SU-DHL-6 (cell line): ENCODE measurements around the gene RAD9A.

ENCODE experiments used
- EZH2phosphoT487 ChIP-seq: fragments of 200-600 bp; sonication (generic), shearing (Covaris generic); conservative IDR thresholded peaks from 2 replicates; pipeline ENCODE4 v1.6.1; 2018; ENCODE audit warnings: mild to moderate bottlenecking, antibody characterized with exemption, low read length, moderate library complexity, mixed read lengths
- TF ChIP-seq, protein P1 (sequence below): fragments of 200-600 bp; sonication (generic); IDR thresholded peaks from one replicate; pipeline ENCODE4 v1.5.1; 2017; ENCODE audit warnings: antibody characterized with exemption, mild to moderate bottlenecking, low read length, moderate library complexity; ENCODE audit not compliant: insufficient read depth, poor library complexity, severe bottlenecking

DNA sequence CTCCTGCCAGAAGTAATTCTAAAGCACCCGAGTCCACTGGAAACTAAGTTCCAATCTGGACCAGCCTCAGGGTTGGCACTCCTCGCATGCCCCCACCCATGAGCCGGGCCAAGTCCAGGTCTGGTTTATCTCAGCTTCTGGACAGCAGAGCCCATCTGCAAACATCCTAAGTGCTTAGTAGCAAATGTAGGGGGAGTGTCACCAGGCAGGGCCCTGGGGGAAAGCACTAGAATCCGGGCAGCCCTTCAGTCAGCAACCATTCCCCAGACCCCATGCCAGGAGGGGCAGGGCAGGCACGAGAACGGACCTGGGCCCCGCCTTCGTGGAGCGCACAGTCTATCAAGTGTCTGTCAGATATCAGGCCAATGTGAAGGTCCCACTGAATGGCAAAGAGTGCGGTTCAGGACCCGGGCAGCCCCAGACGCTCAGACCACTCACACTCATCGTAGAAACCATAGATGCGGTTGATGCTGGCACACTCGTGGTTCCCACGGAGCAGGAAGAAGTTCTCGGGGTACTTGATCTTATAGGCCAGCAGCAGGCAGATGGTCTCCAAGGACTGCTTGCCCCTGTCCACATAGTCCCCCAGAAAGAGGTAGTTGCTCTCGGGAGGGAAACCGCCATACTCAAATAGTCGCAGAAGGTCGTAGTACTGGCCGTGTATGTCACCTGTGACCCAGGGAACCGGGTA, 8.6 kb downstream of the RAD9A start:
- TF ChIP-seq, protein P1, sequence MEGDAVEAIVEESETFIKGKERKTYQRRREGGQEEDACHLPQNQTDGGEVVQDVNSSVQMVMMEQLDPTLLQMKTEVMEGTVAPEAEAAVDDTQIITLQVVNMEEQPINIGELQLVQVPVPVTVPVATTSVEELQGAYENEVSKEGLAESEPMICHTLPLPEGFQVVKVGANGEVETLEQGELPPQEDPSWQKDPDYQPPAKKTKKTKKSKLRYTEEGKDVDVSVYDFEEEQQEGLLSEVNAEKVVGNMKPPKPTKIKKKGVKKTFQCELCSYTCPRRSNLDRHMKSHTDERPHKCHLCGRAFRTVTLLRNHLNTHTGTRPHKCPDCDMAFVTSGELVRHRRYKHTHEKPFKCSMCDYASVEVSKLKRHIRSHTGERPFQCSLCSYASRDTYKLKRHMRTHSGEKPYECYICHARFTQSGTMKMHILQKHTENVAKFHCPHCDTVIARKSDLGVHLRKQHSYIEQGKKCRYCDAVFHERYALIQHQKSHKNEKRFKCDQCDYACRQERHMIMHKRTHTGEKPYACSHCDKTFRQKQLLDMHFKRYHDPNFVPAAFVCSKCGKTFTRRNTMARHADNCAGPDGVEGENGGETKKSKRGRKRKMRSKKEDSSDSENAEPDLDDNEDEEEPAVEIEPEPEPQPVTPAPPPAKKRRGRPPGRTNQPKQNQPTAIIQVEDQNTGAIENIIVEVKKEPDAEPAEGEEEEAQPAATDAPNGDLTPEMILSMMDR: no peak
- no peak for TF ChIP-seq EZH2phosphoT487
